ENCODE results near the gene IL17RB.

- TF ChIP-seq, protein P1, sequence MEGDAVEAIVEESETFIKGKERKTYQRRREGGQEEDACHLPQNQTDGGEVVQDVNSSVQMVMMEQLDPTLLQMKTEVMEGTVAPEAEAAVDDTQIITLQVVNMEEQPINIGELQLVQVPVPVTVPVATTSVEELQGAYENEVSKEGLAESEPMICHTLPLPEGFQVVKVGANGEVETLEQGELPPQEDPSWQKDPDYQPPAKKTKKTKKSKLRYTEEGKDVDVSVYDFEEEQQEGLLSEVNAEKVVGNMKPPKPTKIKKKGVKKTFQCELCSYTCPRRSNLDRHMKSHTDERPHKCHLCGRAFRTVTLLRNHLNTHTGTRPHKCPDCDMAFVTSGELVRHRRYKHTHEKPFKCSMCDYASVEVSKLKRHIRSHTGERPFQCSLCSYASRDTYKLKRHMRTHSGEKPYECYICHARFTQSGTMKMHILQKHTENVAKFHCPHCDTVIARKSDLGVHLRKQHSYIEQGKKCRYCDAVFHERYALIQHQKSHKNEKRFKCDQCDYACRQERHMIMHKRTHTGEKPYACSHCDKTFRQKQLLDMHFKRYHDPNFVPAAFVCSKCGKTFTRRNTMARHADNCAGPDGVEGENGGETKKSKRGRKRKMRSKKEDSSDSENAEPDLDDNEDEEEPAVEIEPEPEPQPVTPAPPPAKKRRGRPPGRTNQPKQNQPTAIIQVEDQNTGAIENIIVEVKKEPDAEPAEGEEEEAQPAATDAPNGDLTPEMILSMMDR (IDR thresholded peaks at IDR 0.05; ENCODE audit: insufficient read depth, low read depth, low read length): no peak
- TF ChIP-seq EZH2 (IDR thresholded peaks at IDR 0.05; ENCODE audit: insufficient read depth, low read length): no peak
Observed at GRCh38 chr3:53837331-53837730, 9.0 kb upstream of the IL17RB start.

Data from astrocyte (in vitro differentiated cells and primary cell).